Fibroblast of lung (primary cell): ENCODE measurements around the gene ATG7.

Source experiments
- CTCF ChIP-seq, 2 donors: IDR thresholded peaks in 1 of 2; conservative IDR thresholded peaks in 1 of 2; 1 replicate in 1 of 2; 2 replicates in 1 of 2; pipeline ENCODE4 v1.5.1; 2011 to 2012; ENCODE audit warnings: low read length in 2 of 2, control low read depth in 1 of 2, inconsistent platforms in 1 of 2, low read depth in 1 of 2, mild to moderate bottlenecking in 1 of 2
- EZH2 ChIP-seq: IDR thresholded peaks from 2 replicates; pipeline ENCODE4 v1.5.1; 2012; ENCODE audit warnings: low read length, control low read depth, mild to moderate bottlenecking; ENCODE audit errors: missing control alignments

GRCh38 chr3:11385326-11385725 is 113.1 kb downstream of the ATG7 start:
- TF ChIP-seq CTCF (conservative IDR thresholded peaks at IDR 0.05 in 1 of 2, IDR thresholded peaks at IDR 0.05 in 1 of 2; ENCODE audit: low read depth in 1 of 2, low read length in 2 of 2) (no peak), EZH2 (no peak)
